ENCODE results near the gene DEDD. TPM values are rescaled to one million over a fixed set of nuclear protein-coding genes. Genes with fewer than 3 reads are reported as not detected.
A peak's percentile ranks its signal among the peaks of the same experiment; 100 is the strongest.

The DEDD gene
- total and polyA plus RNA-seq, 2 of the 13 experiments (the other 11 are each of a cell fraction or from before 2014, with no cell fraction given), result 12.6 to 27.8 TPM

DNA sequence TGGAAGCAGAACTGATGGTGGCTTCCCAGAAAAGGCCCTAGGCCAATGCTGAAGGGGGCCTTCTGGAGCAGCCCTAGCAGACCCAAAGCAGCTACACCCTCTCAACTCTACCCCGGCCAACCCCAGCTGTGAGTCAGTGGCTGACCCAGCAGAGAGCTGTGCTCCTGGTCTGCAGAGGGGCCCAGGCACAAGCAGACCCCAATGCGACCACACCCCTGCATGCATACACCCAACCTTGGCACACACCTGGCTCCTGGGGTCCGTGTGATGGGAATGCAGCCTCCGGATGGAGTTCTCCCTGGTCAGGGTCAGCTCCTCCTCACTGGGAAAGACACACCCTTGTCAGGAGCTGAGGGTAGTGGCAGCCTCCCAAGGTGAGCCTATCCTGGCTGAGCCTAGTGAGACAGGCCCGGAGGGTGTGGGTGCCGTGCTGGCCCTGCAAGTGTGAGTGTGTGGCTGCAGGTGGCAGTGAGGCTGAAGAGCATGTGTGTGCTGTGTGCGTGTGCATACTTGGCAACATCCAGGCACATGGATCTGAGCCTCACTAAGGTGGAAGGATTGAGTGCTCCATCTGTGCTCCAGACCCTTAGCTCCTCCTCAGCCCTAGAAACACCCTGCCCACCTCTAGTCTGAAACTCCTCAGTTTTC, 58.9 kb downstream of the DEDD start (continued):
- TF ChIP-seq ZBTB8A (CRISPR knock-in tag; IDR thresholded peaks at IDR 0.05; ENCODE audit: borderline replicate concordance, low read depth) (no peak), JARID2 (CRISPR knock-in tag; IDR thresholded peaks at IDR 0.05; ENCODE audit: insufficient replicate concordance) (no peak), HIVEP1 (CRISPR knock-in tag; IDR thresholded peaks at IDR 0.05) (no peak), HNRNPL (IDR thresholded peaks at IDR 0.05; ENCODE audit: low read depth, low read length) (0 out of 2 replicates have a peak, but pooled peaks have one; percentile 61), TBL1XR1 (IDR thresholded peaks at IDR 0.05; ENCODE audit: borderline replicate concordance, low read length, partially characterized antibody) (no peak), KDM2A (CRISPR knock-in tag; IDR thresholded peaks at IDR 0.05; ENCODE audit: borderline replicate concordance, low read depth) (0 out of 2 replicates have a peak, but pooled peaks have one; percentile 22), DMAP1 (CRISPR knock-in tag; IDR thresholded peaks at IDR 0.05) (0 out of 2 replicates have a peak, but pooled peaks have one; percentile 29)
- TF ChIP-seq, protein P1, sequence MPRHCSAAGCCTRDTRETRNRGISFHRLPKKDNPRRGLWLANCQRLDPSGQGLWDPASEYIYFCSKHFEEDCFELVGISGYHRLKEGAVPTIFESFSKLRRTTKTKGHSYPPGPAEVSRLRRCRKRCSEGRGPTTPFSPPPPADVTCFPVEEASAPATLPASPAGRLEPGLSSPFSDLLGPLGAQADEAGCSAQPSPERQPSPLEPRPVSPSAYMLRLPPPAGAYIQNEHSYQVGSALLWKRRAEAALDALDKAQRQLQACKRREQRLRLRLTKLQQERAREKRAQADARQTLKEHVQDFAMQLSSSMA (CRISPR knock-in tag; IDR thresholded peaks at IDR 0.05), result peak; percentile 62; the same call in 1 of the 2 replicates

DNA sequence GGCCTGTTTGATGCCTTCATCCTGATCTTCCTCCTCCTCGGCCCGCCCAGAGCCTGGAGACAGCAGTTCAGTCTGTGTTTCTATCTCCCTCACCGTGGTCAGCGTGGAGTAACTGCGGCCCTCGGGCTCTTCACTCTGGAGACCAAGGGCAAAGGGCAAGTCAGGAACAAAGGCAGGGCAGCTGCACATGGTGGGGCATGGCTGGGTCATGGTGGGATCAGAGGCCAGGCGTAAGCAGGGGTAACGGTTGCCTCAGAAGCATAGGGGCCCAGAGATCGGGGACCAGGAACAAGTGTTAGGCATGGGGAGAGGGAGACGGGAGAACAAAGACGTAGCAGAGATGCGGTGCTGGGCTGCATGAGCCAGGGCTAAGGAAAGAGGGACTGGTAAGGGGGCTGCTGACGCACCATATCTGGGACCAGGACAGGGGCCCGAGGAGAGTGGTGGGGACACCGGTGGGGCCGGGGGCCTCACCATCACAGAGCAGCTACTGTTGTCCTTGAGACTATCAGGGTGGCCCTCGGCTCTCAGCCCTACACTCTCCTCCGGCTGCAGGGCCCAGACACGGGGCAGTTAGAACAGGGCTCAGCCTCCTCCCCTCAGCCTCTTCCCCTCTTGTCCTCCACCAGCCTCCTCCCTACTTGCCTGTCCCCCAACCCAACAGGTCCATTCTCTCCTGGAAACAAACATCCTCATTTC, 59.6 kb downstream of the DEDD start:
- no TSS peak for BruUV-seq (replicated peaks)
- ChIA-PET POLR2A (interaction anchor here (2.1 to 3.8 kb wide), 3 partner anchors 27 to 60 kb away, joined by 6 to 21 read pairs (median 9); partner anchors contain the start of genes DEDD, F11R and USF1), CTCF (ENCODE audit: low intra/inter-chr PET ratio, low total read pairs) (interaction anchor here (1.4 to 4.5 kb wide), 3 partner anchors 22 to 76 kb away, joined by 3 to 50 read pairs (median 6); partner anchors contain the start of gene KLHDC9)
- Histone ChIP-seq H3K4me2 (ENCODE audit: low read depth, low read length) (peak overlapping the region; percentile 96), H3K36me3 (replicated peaks in 1 of 2; ENCODE audit: control insufficient read depth in 1 of 2, insufficient read depth in 2 of 2, low read length in 2 of 2) (no peaks in the 10 kb centered on the region), H3K9me3 (ENCODE audit: low read length) (no peaks in the 10 kb centered on the region), H3K4me3 (replicated peaks in 1 of 3; ENCODE audit: insufficient read depth in 1 of 3, low read depth in 2 of 3, low read length in 3 of 3) (peak overlapping the region; percentile 62 to 75 (median 64)), H3K79me2 (ENCODE audit: insufficient read depth, low read length) (no peaks in the 10 kb centered on the region), H2AFZ (ENCODE audit: low read length) (no peak overlapping the region), H3K9ac (ENCODE audit: insufficient read depth, low read depth, low read length) (peak overlapping the region; percentile 70), H3K27me3 (ENCODE audit: control insufficient read depth in 1 of 2, insufficient read depth in 2 of 2, low read length in 2 of 2) (no peaks in the 10 kb centered on the region), H4K20me1 (ENCODE audit: insufficient read depth, low read length) (no peaks in the 10 kb centered on the region), H3K4me1 (ENCODE audit: insufficient read depth, low read length) (peaks cover 41% of the 10 kb centered on the region), H3K27ac (ENCODE audit: extremely low read length, insufficient read depth, low read length) (peak overlapping the region; percentile 40)
- in situ Hi-C loops (cut with HindIII; ENCODE audit: extremely low pct_ligation_motif_present, low pct_unique_long_range_greater_than_20kb), result no loop called here
- ATAC-seq (peak; percentile 49), DNase-seq (ENCODE audit: low spot score) (peak; percentile 22), FAIRE-seq (no peak)
- intact Hi-C loops (cut with micrococcal nuclease; ENCODE audit: unreplicated experiment), result loop anchor here (1.0 kb wide), 2 partner anchors 24 to 66 kb away; no protein-coding TSS in a partner anchor
- 34% methylated on average over 18 of the region's 19 CpGs for WGBS (ENCODE audit: low lambda C conversion rate)
- TF ChIP-seq NR2F1 (CRISPR knock-in tag; IDR thresholded peaks at IDR 0.05), result peak in 1 of 2 experiments; percentile 62; a peak in 2 of 4 replicates
- TF ChIP-seq NR2C2 (CRISPR knock-in tag; IDR thresholded peaks at IDR 0.05; ENCODE audit: borderline replicate concordance), result peak; percentile 71
- peak; percentile 78 for TF ChIP-seq HNF4A (CRISPR knock-in tag; IDR thresholded peaks at IDR 0.05)
- TF ChIP-seq KDM5B (CRISPR knock-in tag; IDR thresholded peaks at IDR 0.05; ENCODE audit: borderline replicate concordance), result 0 out of 2 replicates have a peak, but pooled peaks have one; percentile 19
- no peak for TF ChIP-seq ZBTB42 (CRISPR knock-in tag; IDR thresholded peaks at IDR 0.05)
- TF ChIP-seq GATAD2A (CRISPR knock-in tag; IDR thresholded peaks at IDR 0.05), result peak; percentile 54
- TF ChIP-seq RXRB (CRISPR knock-in tag; IDR thresholded peaks at IDR 0.05; ENCODE audit: borderline replicate concordance), result 0 out of 2 replicates have a peak, but pooled peaks have one; percentile 12
- 0 out of 2 replicates have a peak, but pooled peaks have one; percentile 45 for TF ChIP-seq ZFP90 (CRISPR knock-in tag; IDR thresholded peaks at IDR 0.05; ENCODE audit: borderline replicate concordance)
- no peak for TF ChIP-seq NFRKB (IDR thresholded peaks at IDR 0.05)
- TF ChIP-seq, protein P2, sequence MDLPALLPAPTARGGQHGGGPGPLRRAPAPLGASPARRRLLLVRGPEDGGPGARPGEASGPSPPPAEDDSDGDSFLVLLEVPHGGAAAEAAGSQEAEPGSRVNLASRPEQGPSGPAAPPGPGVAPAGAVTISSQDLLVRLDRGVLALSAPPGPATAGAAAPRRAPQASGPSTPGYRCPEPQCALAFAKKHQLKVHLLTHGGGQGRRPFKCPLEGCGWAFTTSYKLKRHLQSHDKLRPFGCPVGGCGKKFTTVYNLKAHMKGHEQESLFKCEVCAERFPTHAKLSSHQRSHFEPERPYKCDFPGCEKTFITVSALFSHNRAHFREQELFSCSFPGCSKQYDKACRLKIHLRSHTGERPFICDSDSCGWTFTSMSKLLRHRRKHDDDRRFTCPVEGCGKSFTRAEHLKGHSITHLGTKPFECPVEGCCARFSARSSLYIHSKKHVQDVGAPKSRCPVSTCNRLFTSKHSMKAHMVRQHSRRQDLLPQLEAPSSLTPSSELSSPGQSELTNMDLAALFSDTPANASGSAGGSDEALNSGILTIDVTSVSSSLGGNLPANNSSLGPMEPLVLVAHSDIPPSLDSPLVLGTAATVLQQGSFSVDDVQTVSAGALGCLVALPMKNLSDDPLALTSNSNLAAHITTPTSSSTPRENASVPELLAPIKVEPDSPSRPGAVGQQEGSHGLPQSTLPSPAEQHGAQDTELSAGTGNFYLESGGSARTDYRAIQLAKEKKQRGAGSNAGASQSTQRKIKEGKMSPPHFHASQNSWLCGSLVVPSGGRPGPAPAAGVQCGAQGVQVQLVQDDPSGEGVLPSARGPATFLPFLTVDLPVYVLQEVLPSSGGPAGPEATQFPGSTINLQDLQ (CRISPR knock-in tag; IDR thresholded peaks at IDR 0.05), result 0 out of 2 replicates have a peak, but pooled peaks have one; percentile 53
- no peak for TF ChIP-seq TMF1 (CRISPR knock-in tag; IDR thresholded peaks at IDR 0.05; ENCODE audit: low read depth)

Measured in HepG2 (cell line).